Lung microvascular endothelial cell (primary cell): ENCODE results near the gene PPIG. TPM values are rescaled to one million over a fixed set of nuclear protein-coding genes. Genes with fewer than 3 reads are reported as not detected.
"Not testable (repeated sequence)": the region's sequence is repeated elsewhere in the genome, so short reads cannot be mapped to it uniquely, and the experiment has no call there.

Experiments
- DNase-seq, 2 donors: peaks; one replicate each; pipeline versions ENCODE4 v3.0.0 to v3.0.0-alpha.2; 2010; ENCODE audit warnings: low read depth in 2 of 2
- total RNA-seq: library from RNA; depleted of rRNA; stranded (reverse); fragments of >200 nt; gene quantifications from 2 replicates; pipeline ENCODE4 v1.2.1, GENCODE V29; 2014

PPIG gene
- total RNA-seq, 1 donor from 2014 or later = 19.2 TPM

GRCh38 chr2:169663247-169663646 is 79.1 kb downstream of the PPIG start:
- DNase-seq = no peak

- no peak for DNase-seq
Observed at GRCh38 chr2:169664600-169664977, 80.4 kb downstream of the PPIG start.

- DNase-seq = no peak
Observed at GRCh38 chr2:169664978-169665930, 81.1 kb downstream of the PPIG start.

- no peak for DNase-seq
Observed at GRCh38 chr2:169667583-169667982, 83.4 kb downstream of the PPIG start.

GRCh38 chr2:169670215-169670651 is 86.1 kb downstream of the PPIG start:
- DNase-seq = no peak

- DNase-seq = no peak
Observed at GRCh38 chr2:169670937-169671336, 86.8 kb downstream of the PPIG start.

GRCh38 chr2:169672406-169672805 is 88.3 kb downstream of the PPIG start:
- DNase-seq = no peak

- DNase-seq = no peak
Observed at GRCh38 chr2:169673106-169673505, 89.0 kb downstream of the PPIG start.

- no peak for DNase-seq
Observed at GRCh38 chr2:169673921-169674320, 89.8 kb downstream of the PPIG start.

GRCh38 chr2:169676357-169676756 is 92.2 kb downstream of the PPIG start:
- peak in 1 of 2 donors; percentile 5 for DNase-seq

GRCh38 chr2:169676850-169677249 is 92.7 kb downstream of the PPIG start:
- no peak for DNase-seq

- DNase-seq = no peak
Observed at GRCh38 chr2:169683054-169683424, 98.9 kb downstream of the PPIG start.

GRCh38 chr2:169683425-169684134 is 99.4 kb downstream of the PPIG start:
- DNase-seq = no peak

GRCh38 chr2:169684135-169684565 is 100.0 kb downstream of the PPIG start:
- DNase-seq = no peak

GRCh38 chr2:169684712-169685111 is 100.6 kb downstream of the PPIG start:
- DNase-seq = not testable (repeated sequence)

- not testable (repeated sequence) for DNase-seq
Observed at GRCh38 chr2:169686825-169687224, 102.7 kb downstream of the PPIG start.

GRCh38 chr2:169687943-169688342 is 103.8 kb downstream of the PPIG start:
- not testable (repeated sequence) for DNase-seq

GRCh38 chr2:169690958-169691357 is 106.8 kb downstream of the PPIG start:
- no peak for DNase-seq
